ENCODE measurements around the gene TMEM248.
"Not testable (repeated sequence)": the region's sequence is repeated elsewhere in the genome, so short reads cannot be mapped to it uniquely, and the experiment has no call there.

DNA sequence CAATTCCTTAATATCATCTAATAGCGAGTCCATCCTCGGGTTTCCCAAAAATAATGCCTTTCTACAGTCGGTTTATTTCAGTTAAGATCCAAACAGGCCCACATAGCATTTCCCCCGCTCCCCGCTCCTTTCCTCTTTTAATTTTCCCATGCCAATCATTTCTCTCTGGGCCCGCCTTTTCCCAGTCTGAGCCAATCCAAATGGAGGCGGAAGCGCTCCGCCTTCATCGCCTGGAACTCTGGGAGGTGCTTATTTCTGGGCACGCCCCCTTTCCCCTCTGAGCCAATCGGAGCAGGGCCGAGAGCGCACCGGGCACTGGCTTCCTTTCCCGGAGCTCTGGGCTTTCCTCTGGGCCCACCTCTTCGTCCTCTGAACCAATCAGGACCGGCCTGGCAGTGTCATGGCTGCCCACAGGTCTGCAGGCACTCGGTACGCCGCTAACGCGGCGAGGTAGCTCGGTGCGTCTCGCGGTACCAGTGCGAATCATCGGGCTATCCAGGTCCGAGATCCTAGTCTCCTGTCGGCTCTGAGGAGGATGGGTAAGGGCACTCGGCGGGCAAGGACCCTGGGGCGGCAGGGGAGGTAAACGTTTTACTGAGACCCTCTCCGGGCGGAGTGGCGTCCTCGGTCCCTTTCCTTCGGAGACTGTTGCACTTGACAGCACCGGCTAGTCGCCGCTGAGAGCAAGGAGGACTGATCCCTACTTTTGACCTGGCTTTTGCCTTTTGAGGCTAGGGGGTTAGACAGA is 75.6 kb downstream of the TMEM248 start, which contains the start of gene TYW1:
- TF ChIP-seq, protein P1, sequence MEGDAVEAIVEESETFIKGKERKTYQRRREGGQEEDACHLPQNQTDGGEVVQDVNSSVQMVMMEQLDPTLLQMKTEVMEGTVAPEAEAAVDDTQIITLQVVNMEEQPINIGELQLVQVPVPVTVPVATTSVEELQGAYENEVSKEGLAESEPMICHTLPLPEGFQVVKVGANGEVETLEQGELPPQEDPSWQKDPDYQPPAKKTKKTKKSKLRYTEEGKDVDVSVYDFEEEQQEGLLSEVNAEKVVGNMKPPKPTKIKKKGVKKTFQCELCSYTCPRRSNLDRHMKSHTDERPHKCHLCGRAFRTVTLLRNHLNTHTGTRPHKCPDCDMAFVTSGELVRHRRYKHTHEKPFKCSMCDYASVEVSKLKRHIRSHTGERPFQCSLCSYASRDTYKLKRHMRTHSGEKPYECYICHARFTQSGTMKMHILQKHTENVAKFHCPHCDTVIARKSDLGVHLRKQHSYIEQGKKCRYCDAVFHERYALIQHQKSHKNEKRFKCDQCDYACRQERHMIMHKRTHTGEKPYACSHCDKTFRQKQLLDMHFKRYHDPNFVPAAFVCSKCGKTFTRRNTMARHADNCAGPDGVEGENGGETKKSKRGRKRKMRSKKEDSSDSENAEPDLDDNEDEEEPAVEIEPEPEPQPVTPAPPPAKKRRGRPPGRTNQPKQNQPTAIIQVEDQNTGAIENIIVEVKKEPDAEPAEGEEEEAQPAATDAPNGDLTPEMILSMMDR (IDR thresholded peaks at IDR 0.05; ENCODE audit: low read depth, low read length), result not testable (repeated sequence)
- not testable (repeated sequence) for TF ChIP-seq EZH2phosphoT487 (IDR thresholded peaks at IDR 0.05; ENCODE audit: low read depth)
